H1 (cell line): ENCODE measurements around the gene RNF10. TPM values are rescaled to one million over a fixed set of nuclear protein-coding genes. Genes with fewer than 3 reads are reported as not detected.

Experiments used
- ASH2L ChIP-seq: fragments of 200-600, 300-600 bp; sonication (generic); IDR thresholded peaks from one replicate; pipeline ENCODE4 v1.7.1; 2017; ENCODE audit warnings: low read length
- FOSL1 ChIP-seq: IDR thresholded peaks from 2 replicates; pipeline ENCODE4 v1.6.1; 2011; ENCODE audit warnings: mild to moderate bottlenecking, low read depth, low read length, moderate library complexity; ENCODE audit not compliant: insufficient read depth
- PHF8 ChIP-seq: fragments of 200-600 bp; sonication (generic); conservative IDR thresholded peaks from 2 replicates; pipeline ENCODE4 v1.7.1; 2012; ENCODE audit warnings: low read depth, mild to moderate bottlenecking, inconsistent platforms, low read length, moderate library complexity
- POLR2AphosphoS5 ChIP-seq: IDR thresholded peaks from 2 replicates; pipeline ENCODE4 v1.6.1; 2011; ENCODE audit warnings: low read depth, low read length
- POU5F1 ChIP-seq: IDR thresholded peaks from 2 replicates; pipeline ENCODE4 v1.6.1; 2011; ENCODE audit warnings: low read depth, mild to moderate bottlenecking, low read length, moderate library complexity
- RXRA ChIP-seq: IDR thresholded peaks from 2 replicates; pipeline ENCODE4 v1.6.1; 2011; ENCODE audit warnings: low read depth, mild to moderate bottlenecking, low read length, moderate library complexity; ENCODE audit not compliant: insufficient read depth
- SAP30 ChIP-seq: fragments of 300-600 bp; sonication (generic); IDR thresholded peaks from 2 replicates; pipeline ENCODE4 v1.7.1; 2012; ENCODE audit warnings: low read length, moderate library complexity, mild to moderate bottlenecking, inconsistent platforms; ENCODE audit not compliant: insufficient read depth, insufficient replicate concordance
- SIN3A ChIP-seq, 2 experiments: IDR thresholded peaks in 1 of 2; conservative IDR thresholded peaks in 1 of 2; 2 replicates each; pipeline ENCODE4 v1.6.1; 2011 to 2012; ENCODE audit warnings: low read length in 2 of 2, improper control_type of control experiment in 1 of 2, low read depth in 1 of 2, mild to moderate bottlenecking in 1 of 2
- SP1 ChIP-seq: IDR thresholded peaks from 2 replicates; pipeline ENCODE4 v1.6.1; 2011; ENCODE audit warnings: low read depth, low read length
- SRF ChIP-seq: IDR thresholded peaks from 2 replicates; pipeline ENCODE4 v1.6.1; 2011; ENCODE audit warnings: mild to moderate bottlenecking, low read depth, low read length, moderate library complexity
- TCF12 ChIP-seq: IDR thresholded peaks from 2 replicates; pipeline ENCODE4 v1.6.1; 2011; ENCODE audit warnings: low read depth, mild to moderate bottlenecking, low read length
- USF2 ChIP-seq: IDR thresholded peaks from 2 replicates; pipeline ENCODE4 v1.6.1; 2011; ENCODE audit warnings: low read length, improper control_type of control experiment
- polyA plus RNA-seq, 7 experiments: library from polyadenylated mRNA; depleted of rRNA in 3 of 7; stranded (reverse) in 5 of 7; unstranded in 2 of 7; fragments of >200 nt in 5 of 7; fragments of 200-250 nt in 2 of 7; gene quantifications; 1 replicate in 5 of 7; 2 replicates in 1 of 7; 4 replicates in 1 of 7; pipeline versions ENCODE4 v1.2.1 to v1.2.3, GENCODE V29; 2011 to 2013; ENCODE audit warnings: missing spikeins in 2 of 7, mixed read lengths in 2 of 7
- total RNA-seq: library from RNA; stranded (reverse); fragmentation: NEBNext Ultra II Directional; extraction: Animal tissue kit (Norgen Biotek cat#: 25700); gene quantifications from 2 replicates; pipeline ENCODE4 v1.2.1, GENCODE V29; 2021

Gene RNF10
- total and polyA plus RNA-seq, 2 of the 8 experiments (the other 6 are each of a cell fraction or from before 2014, with no cell fraction given), result 71.6 to 171 TPM

GRCh38 chr12:120495731-120496412, 38.3 kb upstream of the RNF10 start, which contains the start of gene DYNLL1 (continued):
- TF ChIP-seq USF2, result no peak
- 0 out of 2 replicates have a peak, but pooled peaks have one; percentile 73 for TF ChIP-seq RXRA
- no peak for TF ChIP-seq ASH2L
- TF ChIP-seq POU5F1, result no peak
- TF ChIP-seq SIN3A (conservative IDR thresholded peaks at IDR 0.05 in 1 of 2, IDR thresholded peaks at IDR 0.05 in 1 of 2; ENCODE audit: low read depth in 1 of 2, low read length in 2 of 2), result peak; percentile 92 to 98
- peak; percentile 4 for TF ChIP-seq SAP30
- TF ChIP-seq FOSL1, result no peak
- peak; percentile 89 for TF ChIP-seq PHF8
- TF ChIP-seq SP1, result peak; percentile 99
- peak; percentile 93 for TF ChIP-seq TCF12
- TF ChIP-seq POLR2AphosphoS5, result peak; percentile 97
- TF ChIP-seq SRF, result peak; percentile 91
